Measurements from ENCODE around the gene RNF5.
"Not testable (repeated sequence)": the region's sequence is repeated elsewhere in the genome, so short reads cannot be mapped to it uniquely, and the experiment has no call there.

The RNF5 gene

DNA sequence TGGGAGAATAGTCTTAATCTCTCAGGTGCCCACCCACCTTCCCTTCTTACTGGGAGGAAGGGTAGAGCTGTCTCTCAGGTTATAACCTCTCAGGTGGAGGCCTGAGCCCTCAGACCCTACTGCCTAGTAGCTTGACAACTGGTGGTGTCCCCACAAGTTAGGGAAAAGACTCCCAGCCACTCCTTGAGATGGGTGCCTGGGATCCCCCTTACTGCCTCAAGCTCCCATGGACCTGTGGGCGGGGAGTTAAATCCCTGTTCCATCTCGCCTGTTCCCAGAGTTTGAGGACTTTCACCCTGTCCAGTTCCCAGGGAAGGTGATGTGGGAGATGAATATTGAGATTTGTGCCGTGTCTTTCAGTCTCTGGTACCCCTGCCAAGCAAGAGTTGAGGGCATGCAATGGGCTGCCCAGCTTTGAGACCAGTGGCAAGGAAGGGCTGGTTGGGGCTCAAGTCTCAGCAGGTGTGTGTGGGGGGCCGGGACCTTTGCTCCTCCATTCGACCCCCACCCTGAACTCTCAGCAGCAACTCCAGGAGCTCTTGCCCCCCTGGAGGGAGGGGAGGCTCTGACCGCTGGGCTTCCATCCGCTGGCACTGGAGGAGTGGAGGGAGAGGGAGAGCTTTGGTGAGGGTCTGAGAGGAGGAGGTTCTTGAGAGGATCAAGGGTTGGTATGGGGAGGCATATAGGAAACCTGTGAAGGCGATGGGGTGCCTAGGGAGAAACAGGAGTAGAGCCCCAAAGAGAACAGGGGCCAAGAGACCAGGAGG lies 12.9 kb downstream of the RNF5 start:
- no peak for DNase-seq

- no peak for DNase-seq
Measured at GRCh38 chr6:32191696-32192607, 13.7 kb downstream of the RNF5 start.

DNA sequence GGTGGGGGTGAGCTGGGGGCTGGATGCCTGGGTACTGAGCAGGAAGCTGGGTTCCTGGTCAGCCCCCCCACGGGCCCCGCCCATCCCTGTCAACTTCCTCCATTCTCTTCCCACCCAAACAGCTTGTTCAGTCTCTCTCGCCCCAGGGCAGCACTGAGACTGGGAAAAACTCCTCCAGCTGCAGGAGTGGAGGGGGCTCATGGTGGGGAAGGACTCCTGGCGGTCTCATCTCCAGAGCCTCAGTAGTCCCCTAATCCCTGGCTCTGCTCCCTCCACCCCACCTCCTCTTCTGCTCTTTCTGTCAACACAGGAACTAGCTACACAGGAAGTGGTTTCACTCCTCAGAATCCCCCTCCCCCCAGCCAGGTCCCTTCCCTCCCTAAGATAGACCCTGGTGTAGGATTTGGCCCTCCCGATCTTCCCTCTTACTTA lies 14.4 kb downstream of the RNF5 start, which contains the start of gene GPSM3:
GPSM3 (minus strand) TSS at position 36 of the 432 bp plus-strand sequence. CDS start 130 bp downstream, outside the sequence.
- no peak for DNase-seq

DNA sequence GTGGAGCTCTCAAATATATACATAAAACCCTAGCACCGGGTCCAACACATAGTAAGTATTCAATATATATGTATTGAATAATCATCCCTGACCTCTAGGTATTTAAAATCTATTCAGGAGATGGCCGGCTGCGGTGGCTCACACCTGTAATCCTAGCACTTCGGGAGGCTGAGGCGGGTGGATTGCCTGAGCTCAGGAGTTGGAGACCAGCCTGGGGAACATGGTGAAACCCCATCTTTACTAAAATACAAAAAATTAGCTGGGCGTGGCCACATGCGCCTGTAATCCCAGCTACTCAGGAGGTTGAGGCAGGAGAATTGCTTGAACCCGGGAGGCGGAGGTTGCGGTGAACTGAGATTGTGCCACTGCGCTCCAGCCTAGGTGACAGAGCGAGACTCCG lies 14.9 kb downstream of the RNF5 start:
- DNase-seq: not testable (repeated sequence)

DNA sequence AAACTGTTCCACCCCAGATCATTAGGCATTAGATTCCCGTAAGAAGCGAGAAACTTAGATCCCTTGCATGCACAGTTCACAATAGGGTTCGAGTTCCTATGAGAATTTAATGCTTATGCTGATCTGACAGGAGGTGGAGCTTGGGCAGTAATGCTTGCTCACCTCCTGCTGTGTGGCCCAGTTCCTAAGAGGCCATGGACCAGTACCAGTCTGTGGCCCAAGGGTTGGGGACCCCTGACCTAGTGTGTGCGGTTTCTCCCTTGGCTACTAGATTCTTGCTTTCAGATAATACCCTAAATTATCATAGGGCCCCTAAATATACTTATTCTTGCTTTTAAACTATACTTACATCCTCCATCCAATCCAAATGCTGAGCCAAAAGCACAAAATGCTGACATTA lies 16.2 kb downstream of the RNF5 start:
- DNase-seq: no peak

GRCh38 chr6:32194825-32195651 lies 16.8 kb downstream of the RNF5 start:
- DNase-seq: peak; percentile 61

DNA sequence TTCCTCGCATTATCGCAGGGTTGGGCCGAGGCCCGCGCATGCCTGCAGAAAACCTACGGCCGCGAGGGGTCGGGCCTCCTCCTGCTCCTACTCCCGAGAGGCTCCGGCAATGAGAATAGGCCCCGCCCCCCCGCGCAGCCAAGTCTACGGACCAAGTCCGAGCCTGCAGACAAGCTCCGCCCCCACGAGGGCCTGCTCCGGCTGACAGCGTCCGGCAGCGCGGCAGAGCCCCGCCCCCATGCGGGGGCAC lies 17.4 kb downstream of the RNF5 start:
- peak; percentile 100 for DNase-seq

GRCh38 chr6:32195902-32196681 lies 17.9 kb downstream of the RNF5 start:
- DNase-seq: peak; percentile 52

- DNase-seq: no peak
Measured at GRCh38 chr6:32196682-32197616, 18.7 kb downstream of the RNF5 start.

DNA sequence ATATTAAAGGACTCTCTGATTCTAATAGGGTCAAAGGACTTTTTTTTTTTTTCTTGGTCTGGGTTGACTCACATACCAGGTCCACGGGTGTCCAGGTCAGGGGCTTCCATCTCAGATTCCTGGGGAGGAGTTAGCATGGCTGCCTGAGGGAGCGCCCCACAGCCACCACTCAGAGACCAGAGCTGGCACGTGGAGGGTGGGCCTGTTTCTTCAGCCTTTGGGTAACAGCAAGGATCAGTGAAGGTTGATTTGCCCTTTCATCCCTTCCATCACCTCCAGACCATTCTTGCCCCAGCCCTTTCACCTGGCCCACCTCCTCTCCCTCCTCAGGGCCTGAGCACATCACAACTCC lies 20.1 kb downstream of the RNF5 start:
- no peak for DNase-seq

DNA sequence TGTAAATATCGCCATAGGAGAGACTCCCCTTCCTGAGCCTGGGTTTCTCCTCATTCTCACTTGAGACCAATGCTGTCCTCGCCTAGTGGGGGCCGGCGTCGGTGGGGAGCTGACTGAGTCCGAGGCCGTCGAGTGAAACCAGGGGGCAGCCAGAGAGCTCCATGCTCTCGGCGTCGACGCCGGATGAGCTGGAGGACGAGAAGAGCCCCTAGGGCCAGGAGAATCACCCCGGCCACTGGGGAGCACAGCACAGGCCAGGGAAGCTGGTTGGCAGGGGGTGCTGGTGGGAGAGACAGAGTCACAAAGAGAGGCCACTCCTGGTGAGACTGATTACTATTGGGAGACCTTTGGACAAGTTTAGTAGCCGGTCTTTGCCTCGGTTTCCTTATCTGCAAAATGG lies 20.7 kb downstream of the RNF5 start:
- DNase-seq: no peak

DNA sequence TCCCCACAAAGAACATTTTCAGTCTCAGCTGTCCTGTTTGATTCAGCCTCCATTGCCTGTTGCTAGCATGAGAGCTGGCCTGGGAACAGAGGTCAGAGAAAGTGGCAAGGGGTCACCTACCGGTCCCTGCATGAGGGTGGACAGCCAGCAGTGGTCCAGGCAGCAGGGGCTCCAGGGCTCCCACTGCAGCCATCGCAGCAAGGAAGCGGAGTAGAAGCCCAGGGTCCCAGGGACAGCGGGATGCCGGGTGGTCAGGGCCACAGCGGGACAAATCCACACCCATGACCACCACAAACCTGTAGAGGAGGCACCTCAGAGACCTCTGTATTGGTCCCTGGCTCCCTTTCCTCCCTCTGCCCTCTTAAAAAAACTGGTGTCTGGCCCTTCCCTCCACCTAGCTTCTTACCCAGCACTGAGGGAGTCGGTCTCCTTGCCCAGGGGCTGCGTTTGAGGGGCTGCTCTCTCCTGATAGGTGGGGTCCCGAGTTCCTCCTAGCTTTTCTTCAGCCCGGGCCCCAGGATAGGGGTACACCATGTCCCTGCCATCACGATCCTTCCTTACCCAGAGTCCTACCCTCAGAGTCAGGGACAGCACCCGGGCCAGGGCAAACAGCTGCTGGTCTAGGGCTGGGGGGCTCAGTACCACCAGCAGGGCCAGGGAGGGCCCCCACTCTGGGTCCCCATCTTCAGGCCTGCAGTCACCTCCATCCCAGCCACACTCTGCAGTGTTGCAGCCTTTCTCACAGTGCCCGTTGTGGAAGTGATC lies 22.7 kb downstream of the RNF5 start:
- DNase-seq: no peak

DNA sequence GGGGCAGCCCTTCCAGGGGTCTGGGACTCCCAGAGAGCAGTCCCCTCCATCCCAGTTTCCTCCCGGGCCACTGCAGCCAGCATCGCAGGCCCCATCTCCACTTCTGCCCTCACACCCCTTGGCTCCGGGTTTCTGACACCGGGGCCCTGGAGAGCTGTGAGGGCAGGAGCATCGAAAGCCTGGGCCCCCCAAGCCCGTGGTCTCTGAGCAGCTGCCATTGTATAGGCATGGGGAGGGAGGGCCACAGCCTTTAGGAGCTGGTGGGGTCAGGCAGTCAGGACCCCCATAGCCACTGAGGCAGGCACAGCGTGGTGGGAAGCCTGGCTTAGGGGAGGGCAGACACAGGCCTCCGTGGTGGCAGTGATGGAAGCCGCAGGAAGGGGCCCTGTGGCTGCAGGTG lies 24.0 kb downstream of the RNF5 start:
- DNase-seq: no peak

DNA sequence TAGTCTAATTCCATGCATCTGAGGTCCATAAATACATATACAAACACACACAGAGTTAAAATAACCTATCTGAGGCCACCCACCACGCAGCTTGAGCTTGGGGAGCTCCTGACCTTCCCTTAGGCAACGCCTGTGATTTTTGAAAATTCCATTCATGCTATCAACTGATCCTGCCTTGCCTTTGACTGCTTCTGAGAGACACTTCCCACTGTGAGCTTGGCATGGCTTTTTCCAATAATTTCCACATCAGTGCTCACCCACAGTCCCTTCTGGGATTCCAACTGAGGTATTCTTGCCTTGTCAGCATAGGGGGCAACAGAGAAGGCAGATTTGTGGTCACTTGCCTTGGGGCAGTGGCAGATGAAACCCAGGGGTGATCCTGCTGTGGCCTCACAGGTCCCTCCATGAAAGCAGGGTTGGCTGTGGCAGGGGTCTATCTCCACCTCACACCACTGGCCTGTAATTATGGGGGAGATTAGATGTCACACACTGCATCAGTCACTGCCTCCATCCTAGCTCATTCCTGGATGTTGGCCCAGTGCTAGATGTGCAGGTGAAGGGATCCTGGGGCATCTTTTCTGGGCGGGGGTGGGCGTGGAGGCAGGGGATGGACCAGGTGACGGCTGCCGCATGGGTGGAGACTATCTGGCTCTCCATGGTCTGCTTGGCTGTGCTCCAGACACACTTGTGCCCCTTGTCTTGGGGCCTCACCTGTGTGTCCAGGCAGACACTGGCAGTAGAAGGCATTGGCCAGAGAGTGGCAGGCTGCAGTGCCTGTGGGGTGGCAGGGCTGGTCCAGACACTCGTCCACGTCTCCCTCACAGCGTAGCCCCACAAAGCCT lies 25.4 kb downstream of the RNF5 start:
- DNase-seq: no peak

- no peak for DNase-seq
Measured at GRCh38 chr6:32204268-32204715, 26.1 kb downstream of the RNF5 start.

DNA sequence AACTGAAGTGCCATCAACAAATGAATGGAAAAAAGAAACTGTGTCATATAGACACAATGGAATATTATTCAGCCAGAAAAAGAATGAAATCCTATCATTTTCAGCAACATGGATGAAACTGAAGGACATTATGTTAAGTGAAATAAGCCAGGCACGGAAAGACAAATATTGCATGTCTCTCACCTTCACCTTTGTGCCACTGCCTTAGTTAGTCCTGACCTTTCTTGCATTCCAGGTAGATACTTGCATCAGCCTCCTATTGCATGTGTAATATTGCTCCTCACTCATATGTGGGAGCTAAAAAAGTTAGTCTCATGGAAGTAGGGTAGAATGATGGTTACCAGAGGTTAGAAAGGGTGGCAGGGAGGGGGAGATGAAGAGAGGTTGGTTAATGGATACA lies 30.8 kb downstream of the RNF5 start:
- DNase-seq: no peak

DNA sequence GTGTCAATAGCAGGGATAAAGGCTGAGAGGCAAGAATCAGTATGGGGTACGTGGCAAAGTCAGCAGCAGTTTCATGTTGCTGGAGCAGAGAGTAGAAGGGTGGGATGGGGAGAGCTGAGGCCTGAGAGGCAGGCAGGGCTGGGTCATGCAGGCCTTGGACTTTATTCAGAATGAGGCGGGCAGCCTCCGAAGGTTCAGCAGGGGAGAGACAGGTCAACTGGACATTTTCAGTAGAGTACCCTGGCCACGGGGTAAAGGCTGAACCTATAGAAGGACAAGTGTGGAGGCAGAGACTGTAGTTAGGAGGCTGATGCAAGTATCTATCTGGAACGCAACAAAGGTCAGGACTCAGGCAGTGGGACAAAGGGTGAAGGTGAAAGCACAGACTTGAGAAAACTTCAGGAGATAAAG lies 32.0 kb downstream of the RNF5 start:
- DNase-seq: no peak

DNA sequence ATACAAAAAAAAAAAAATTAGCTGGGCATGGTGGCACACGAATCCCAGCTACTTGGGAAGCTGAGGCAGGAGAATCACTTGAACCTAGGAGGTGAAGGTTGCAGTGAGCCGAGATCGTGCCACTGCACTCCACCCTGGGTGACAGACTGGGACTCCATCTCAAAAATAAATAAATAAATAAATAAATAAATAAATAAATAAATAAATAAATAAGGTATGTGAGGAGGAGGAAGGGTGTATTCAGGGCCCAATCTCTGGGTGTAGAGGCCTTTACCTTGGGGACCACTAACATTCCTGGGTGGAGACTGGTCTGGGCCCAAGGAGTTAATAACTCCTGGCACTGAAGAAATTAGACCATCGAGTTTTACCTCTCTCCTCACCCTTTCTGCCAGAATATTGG lies 33.2 kb downstream of the RNF5 start:
- DNase-seq: not testable (repeated sequence)

DNA sequence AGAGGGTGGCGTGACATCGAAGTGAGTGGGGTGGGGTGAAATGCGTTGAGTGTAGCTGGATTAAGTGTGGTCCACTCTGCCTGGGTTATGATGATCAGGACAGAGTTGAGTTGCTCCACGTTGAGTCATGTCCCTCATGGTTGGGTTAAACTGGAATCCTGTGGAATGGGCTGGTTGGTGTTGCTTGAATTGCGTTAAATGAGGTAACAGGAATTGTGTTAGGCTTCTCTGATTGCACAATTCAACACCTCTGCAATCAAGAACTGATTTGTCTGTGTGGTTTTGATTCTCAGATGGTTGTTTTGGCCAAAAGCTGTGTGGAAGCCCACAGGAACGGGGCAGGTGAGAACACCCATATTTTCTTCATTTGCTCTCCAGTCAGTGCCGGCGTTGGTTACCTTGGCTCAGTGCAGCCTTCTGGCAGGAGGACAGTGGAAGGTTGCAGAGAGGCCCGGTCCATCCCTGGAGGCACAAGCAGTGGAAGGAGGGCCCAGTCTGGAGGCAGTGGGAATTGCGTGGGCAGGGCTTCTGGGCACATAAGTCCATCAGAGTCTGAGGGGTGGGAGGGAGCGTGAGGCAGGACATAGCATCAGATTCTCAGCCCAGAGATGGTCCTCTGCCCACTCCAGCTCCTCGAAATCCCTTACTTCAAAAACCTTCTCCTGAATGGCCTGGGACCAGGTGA lies 34.0 kb downstream of the RNF5 start:
- no peak for DNase-seq

Measured in HCEC 1CT (cell line).